Limb (tissue), 2 donors: ENCODE measurements around the gene NET1.
"Not testable (repeated sequence)": the region's sequence is repeated elsewhere in the genome, so short reads cannot be mapped to it uniquely, and the experiment has no call there.

ENCODE experiments used
- DNase-seq, 2 donors: peaks; one replicate each; pipeline ENCODE4 v3.0.0-alpha.2; 2016; ENCODE audit errors: extremely low spot score in 2 of 2

Gene NET1

GRCh38 chr10:5399332-5399731 is 13.0 kb upstream of the NET1 start:
- no peak for DNase-seq

- no peak for DNase-seq
These were observed 11.7 kb upstream of the NET1 start for GRCh38 chr10:5400468-5401240.

- no peak for DNase-seq
These were observed 9.6 kb upstream of the NET1 start for GRCh38 chr10:5402798-5403197.

GRCh38 chr10:5404208-5405041 is 7.9 kb upstream of the NET1 start, which contains the start of gene TUBAL3:
Gene TUBAL3, minus strand, starts transcription at chr10:5404828. Its CDS starts 36 bp downstream, at chr10:5404792.
- no peak for DNase-seq

- no peak for DNase-seq
These were observed 5.4 kb upstream of the NET1 start for GRCh38 chr10:5406918-5407317.

- not testable (repeated sequence) for DNase-seq
These were observed 1.6 kb upstream of the NET1 start for GRCh38 chr10:5410787-5411186.

GRCh38 chr10:5411941-5412276 is 448 bp upstream of the NET1 start:
- no peak for DNase-seq

GRCh38 chr10:5413012-5413938 is 918 bp downstream of the NET1 start:
- no peak for DNase-seq

GRCh38 chr10:5416981-5417380 is 4.6 kb downstream of the NET1 start:
- no peak for DNase-seq

GRCh38 chr10:5418584-5418983 is 6.2 kb downstream of the NET1 start:
- DNase-seq: no peak

- no peak for DNase-seq
These were observed 7.2 kb downstream of the NET1 start for GRCh38 chr10:5419466-5420094.

- DNase-seq: no peak
These were observed 11.4 kb downstream of the NET1 start for GRCh38 chr10:5423771-5424170.

- DNase-seq: no peak
These were observed 12.4 kb downstream of the NET1 start for GRCh38 chr10:5424751-5425150.

GRCh38 chr10:5428133-5428532 is 15.8 kb downstream of the NET1 start:
- no peak for DNase-seq

- DNase-seq: no peak
These were observed 20.8 kb downstream of the NET1 start for GRCh38 chr10:5433182-5433581.

- DNase-seq: peak in 1 of 2 donors; percentile 62
These were observed 21.8 kb downstream of the NET1 start for GRCh38 chr10:5434017-5434753.

GRCh38 chr10:5435328-5435727 is 23.0 kb downstream of the NET1 start:
- DNase-seq: no peak

- DNase-seq: no peak
These were observed 27.8 kb downstream of the NET1 start for GRCh38 chr10:5440206-5440605.

GRCh38 chr10:5441106-5441505 is 28.7 kb downstream of the NET1 start:
- no peak for DNase-seq
